Measurements from ENCODE around the gene SLC19A1.

GRCh38 chr21:45574691-45575090 is 32.5 kb upstream of the SLC19A1 start:
- no peak for TF ChIP-seq POLR2A (IDR thresholded peaks at IDR 0.05)
- TF ChIP-seq CTCF (IDR thresholded peaks at IDR 0.05), result no peak
- TF ChIP-seq EP300 (IDR thresholded peaks at IDR 0.05), result no peak
- TF ChIP-seq POLR2AphosphoS5 (IDR thresholded peaks at IDR 0.05), result no peak
